GM12891 (cell line): ENCODE results near the gene CILP2.

Source experiments
- POLR2A ChIP-seq: IDR thresholded peaks from 2 replicates; pipeline ENCODE4 v1.6.1; 2011; ENCODE audit warnings: low read depth, low read length, control low read depth
- POLR2AphosphoS5 ChIP-seq: IDR thresholded peaks from 2 replicates; pipeline ENCODE4 v1.6.1; 2011; ENCODE audit warnings: low read depth, low read length, control low read depth
- SPI1 ChIP-seq: IDR thresholded peaks from 2 replicates; pipeline ENCODE4 v1.6.1; 2011; ENCODE audit warnings: low read depth, low read length, control low read depth
- TAF1 ChIP-seq: IDR thresholded peaks from 2 replicates; pipeline ENCODE4 v1.6.1; 2011; ENCODE audit warnings: low read depth, low read length, control low read depth

DNA sequence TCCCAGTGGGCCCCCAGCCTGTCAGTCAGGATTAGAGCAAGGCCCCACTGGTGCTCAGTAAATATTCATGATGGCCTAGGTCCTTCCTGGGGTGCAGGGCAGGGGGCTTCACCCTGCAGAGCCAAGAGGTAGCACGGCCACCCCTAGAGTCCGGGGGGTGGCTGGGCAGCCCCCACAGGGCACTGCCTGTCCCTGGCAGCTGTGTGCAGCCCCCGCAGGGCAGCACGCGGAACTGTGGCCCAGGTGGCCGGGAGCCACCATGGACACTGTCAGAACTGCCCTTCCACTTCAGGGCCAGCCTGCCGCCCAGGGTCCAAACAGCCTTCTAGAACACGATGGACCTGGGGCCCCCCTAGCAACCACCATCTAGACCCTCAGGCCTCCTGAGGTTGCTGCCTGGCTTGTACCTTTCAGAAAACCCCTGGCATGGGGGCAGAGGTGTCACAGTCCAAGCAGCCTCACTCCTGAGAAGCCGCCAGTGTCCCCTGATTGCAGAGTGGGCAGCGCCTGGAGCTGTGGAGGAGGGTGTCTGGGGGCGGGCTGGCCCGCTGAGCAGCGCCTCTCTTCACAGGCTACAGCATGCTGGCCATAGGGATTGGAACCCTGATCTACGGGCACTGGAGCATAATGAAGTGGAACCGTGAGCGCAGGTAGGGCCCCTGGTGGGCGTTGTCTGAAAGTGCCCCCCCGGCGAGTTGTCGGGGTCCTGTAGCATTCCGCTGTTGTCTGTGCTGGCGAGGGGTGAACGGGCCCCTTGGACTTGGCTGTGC, 12.3 kb upstream of the CILP2 start:
- TF ChIP-seq POLR2AphosphoS5 (no peak), SPI1 (no peak), POLR2A (0 out of 2 replicates have a peak, but pooled peaks have one; percentile 6), TAF1 (no peak)
